H1 (cell line): ENCODE measurements around the gene CCS. TPM values are rescaled to one million over a fixed set of nuclear protein-coding genes. Genes with fewer than 3 reads are reported as not detected.

Experiments
- CTCF ChIA-PET: fragments of 300-600 bp; sonication (Branson Sonifier 250); formaldehyde crosslinking; loops from one replicate; lab custom pipeline; 2021; ENCODE audit not compliant: partially characterized antibody; lab: Charles Lee
- POLR2A ChIA-PET: fragments of 300-600 bp; sonication (Branson Sonifier 250); formaldehyde crosslinking; loops from one replicate; lab custom pipeline; 2021; ENCODE audit warnings: inconsistent platforms; ENCODE audit not compliant: partially characterized antibody; lab: Charles Lee
- DNase-seq, 2 experiments: peaks; one replicate each; pipeline versions ENCODE4 v3.0.0 to v3.0.0-alpha.2; 2010 to 2022; ENCODE audit warnings: low spot score in 2 of 2, low read depth in 1 of 2, mixed read lengths in 1 of 2
- FAIRE-seq: peaks from 2 replicates; lab custom pipeline; 2011; peaks lifted over from hg19 to GRCh38; lab: Jason Lieb, UNC
- H2AFZ ChIP-seq: 2 replicates; pipeline ENCODE4 v1.8.1; 2012; ENCODE audit warnings: low read length, inconsistent platforms
- H2AK5ac ChIP-seq: 2 replicates; pipeline ENCODE4 v1.6.1; 2013; ENCODE audit warnings: low read depth, low read length
- H2BK120ac ChIP-seq: replicated peaks from 2 replicates; pipeline ENCODE3; 2013; ENCODE audit warnings: low read depth, low read length, inconsistent platforms
- H2BK12ac ChIP-seq: 2 replicates; pipeline ENCODE4 v1.6.1; 2013; ENCODE audit warnings: low read depth, low read length
- H2BK15ac ChIP-seq: 2 replicates; pipeline ENCODE4 v1.6.1; 2013; ENCODE audit warnings: low read length
- H2BK20ac ChIP-seq: 2 replicates; pipeline ENCODE4 v1.6.1; 2013; ENCODE audit warnings: low read length
- H2BK5ac ChIP-seq: 2 replicates; pipeline ENCODE4 v1.6.1; 2013; ENCODE audit warnings: low read depth, low read length
- H3K14ac ChIP-seq: 2 replicates; pipeline ENCODE4 v1.6.1; 2013; ENCODE audit warnings: inconsistent platforms; ENCODE audit not compliant: insufficient read length
- H3K18ac ChIP-seq: 2 replicates; pipeline ENCODE4 v1.6.1; 2013; ENCODE audit warnings: low read length; ENCODE audit errors: extremely low read depth
- H3K23ac ChIP-seq: 2 replicates; pipeline ENCODE4 v1.6.1; 2013; ENCODE audit warnings: inconsistent platforms; ENCODE audit not compliant: insufficient read length
- H3K23me2 ChIP-seq: 2 replicates; pipeline ENCODE4 v1.6.1; 2013; ENCODE audit warnings: low read depth, low read length
- H3K27ac ChIP-seq: 2 replicates; pipeline ENCODE4 v1.6.1; 2011; ENCODE audit warnings: low read depth, low read length, inconsistent platforms
- H3K27me3 ChIP-seq, 4 experiments: replicated peaks in 1 of 4; 1 replicate in 1 of 4; 2 replicates in 3 of 4; pipeline versions ENCODE4 v1.6.1 to v1.8.1; 2011 to 2013; ENCODE audit warnings: low read length in 3 of 4, mild to moderate bottlenecking in 3 of 4, inconsistent platforms in 2 of 4, mixed read lengths in 2 of 4, moderate library complexity in 1 of 4; ENCODE audit not compliant: control insufficient read depth in 3 of 4, insufficient read depth in 3 of 4; ENCODE audit errors: extremely low read depth in 1 of 4
- H3K36me3 ChIP-seq, 4 experiments: 2 replicates each; pipeline versions ENCODE4 v1.6.1 to v1.8.1; 2011 to 2013; ENCODE audit warnings: mild to moderate bottlenecking in 4 of 4, low read length in 3 of 4, moderate library complexity in 2 of 4, control low read depth in 1 of 4, inconsistent platforms in 1 of 4; ENCODE audit not compliant: insufficient read depth in 4 of 4, control insufficient read depth in 2 of 4
- H3K4ac ChIP-seq: replicated peaks from 2 replicates; pipeline ENCODE3; 2013; ENCODE audit warnings: low read length, low read depth, mixed read lengths, inconsistent platforms; ENCODE audit not compliant: insufficient read length
- H3K4me1 ChIP-seq, 4 experiments: replicated peaks in 1 of 4; 1 replicate in 1 of 4; 2 replicates in 3 of 4; pipeline versions ENCODE4 v1.6.1 to v1.8.1; 2011 to 2013; ENCODE audit warnings: low read length in 3 of 4, inconsistent platforms in 2 of 4, mixed read lengths in 1 of 4; ENCODE audit not compliant: insufficient read depth in 4 of 4, control insufficient read depth in 3 of 4
- H3K4me2 ChIP-seq, 2 experiments: 2 replicates each; pipeline versions ENCODE4 v1.6.1 to v1.8.1; 2011 to 2013; ENCODE audit warnings: low read depth in 2 of 2, low read length in 2 of 2, control low read depth in 1 of 2, inconsistent platforms in 1 of 2, mild to moderate bottlenecking in 1 of 2; ENCODE audit not compliant: insufficient read depth in 1 of 2
- H3K4me3 ChIP-seq, 4 experiments: fragments of 200-600, 300-600 bp in 1 of 4; sonication (generic), shearing (Covaris generic), sonication (Bioruptor Twin) in 1 of 4; 2 replicates each; pipeline versions ENCODE4 v1.5.1 to v1.8.1; 2011 to 2016; ENCODE audit warnings: low read length in 4 of 4, low read depth in 3 of 4, control low read depth in 2 of 4, inconsistent platforms in 2 of 4, mild to moderate bottlenecking in 2 of 4, mixed read lengths in 1 of 4, moderate library complexity in 1 of 4; ENCODE audit not compliant: insufficient read depth in 2 of 4; ENCODE audit errors: extremely low read depth in 1 of 4
- H3K56ac ChIP-seq: replicated peaks from 2 replicates; pipeline ENCODE3; 2013; ENCODE audit warnings: low read depth, mild to moderate bottlenecking, mixed read lengths, low read length, inconsistent platforms; ENCODE audit not compliant: insufficient read length
- H3K79me1 ChIP-seq: 2 replicates; pipeline ENCODE4 v1.6.1; 2013; ENCODE audit warnings: low read depth, low read length, control low read depth
- H3K79me2 ChIP-seq, 2 experiments: 2 replicates each; pipeline versions ENCODE4 v1.6.1 to v1.8.1; 2012 to 2013; ENCODE audit warnings: low read length in 2 of 2, mild to moderate bottlenecking in 2 of 2, inconsistent platforms in 1 of 2; ENCODE audit not compliant: insufficient read depth in 2 of 2, control insufficient read depth in 1 of 2
- H3K9ac ChIP-seq, 4 experiments: replicated peaks in 1 of 4; 1 replicate in 1 of 4; 2 replicates in 3 of 4; pipeline versions ENCODE4 v1.6.1 to v1.8.1; 2011 to 2013; ENCODE audit warnings: low read depth in 3 of 4, low read length in 3 of 4, control low read depth in 2 of 4, mild to moderate bottlenecking in 2 of 4, moderate library complexity in 2 of 4, inconsistent platforms in 1 of 4; ENCODE audit errors: extremely low read depth in 1 of 4
- H3K9me3 ChIP-seq, 2 experiments: 2 replicates each; pipeline versions ENCODE4 v1.6.1 to v1.8.1; 2012 to 2013; ENCODE audit warnings: mild to moderate bottlenecking in 2 of 2, moderate library complexity in 2 of 2, control low read depth in 1 of 2, inconsistent platforms in 1 of 2, low read depth in 1 of 2, low read length in 1 of 2, mixed read lengths in 1 of 2; ENCODE audit not compliant: insufficient read depth in 2 of 2
- H4K20me1 ChIP-seq, 2 experiments: replicated peaks in 1 of 2; 2 replicates each; pipeline versions ENCODE3 to v1.8.1; 2011 to 2013; ENCODE audit warnings: inconsistent platforms in 2 of 2, low read length in 2 of 2, mild to moderate bottlenecking in 1 of 2; ENCODE audit not compliant: insufficient read depth in 2 of 2, control insufficient read depth in 1 of 2
- H4K5ac ChIP-seq: 2 replicates; pipeline ENCODE4 v1.6.1; 2013; ENCODE audit warnings: low read length, low read depth, mixed read lengths, inconsistent platforms; ENCODE audit not compliant: insufficient read length
- H4K8ac ChIP-seq: 2 replicates; pipeline ENCODE4 v1.8.0; 2013; ENCODE audit warnings: mild to moderate bottlenecking, moderate library complexity, low read length, inconsistent platforms; ENCODE audit not compliant: insufficient read depth; ENCODE audit errors: extremely low read depth
- H4K91ac ChIP-seq: replicated peaks from 2 replicates; pipeline ENCODE3; 2013; ENCODE audit warnings: low read length, mixed read lengths, inconsistent platforms; ENCODE audit not compliant: insufficient read length
- EGR1 ChIP-seq: IDR thresholded peaks from 2 replicates; pipeline ENCODE4 v1.6.1; 2011; ENCODE audit warnings: low read depth, low read length, borderline replicate concordance
- GABPA ChIP-seq: IDR thresholded peaks from 2 replicates; pipeline ENCODE4 v1.6.1; 2011; ENCODE audit warnings: mild to moderate bottlenecking, low read length, moderate library complexity, borderline replicate concordance; ENCODE audit not compliant: insufficient read depth
- KDM5A ChIP-seq: fragments of 200-600 bp; IDR thresholded peaks from 2 replicates; pipeline ENCODE4 v1.7.1; 2012; ENCODE audit warnings: mild to moderate bottlenecking, low read length, inconsistent platforms, mixed read lengths
- RBBP5 ChIP-seq: IDR thresholded peaks from 2 replicates; pipeline ENCODE4 v1.7.1; 2012; ENCODE audit warnings: low read depth, mild to moderate bottlenecking, inconsistent platforms, low read length, moderate library complexity, borderline replicate concordance
- WGBS, 2 experiments: shearing (Covaris generic) in 1 of 2; methylation state at CpG; one replicate each; pipeline versions ENCODE4 v1.1.6 to v1.1.7; 2013 to 2015; ENCODE audit warnings: low lambda C conversion rate in 2 of 2, mixed read lengths in 2 of 2, inconsistent platforms in 1 of 2, low coverage in 1 of 2, missing lambda C conversion rate in 1 of 2; ENCODE audit not compliant: insufficient replicate concordance in 2 of 2, insufficient coverage in 1 of 2, insufficient read length in 1 of 2; ENCODE audit errors: extremely low coverage in 1 of 2, missing lambda C conversion rate in 1 of 2; 5-methylcytosine and 5-hydroxymethylcytosine counted together
- polyA plus RNA-seq, 7 experiments: library from polyadenylated mRNA; depleted of rRNA in 3 of 7; stranded (reverse) in 5 of 7; unstranded in 2 of 7; fragments of >200 nt in 5 of 7; fragments of 200-250 nt in 2 of 7; gene quantifications; 1 replicate in 5 of 7; 2 replicates in 1 of 7; 4 replicates in 1 of 7; pipeline versions ENCODE4 v1.2.1 to v1.2.3, GENCODE V29; 2011 to 2013; ENCODE audit warnings: missing spikeins in 2 of 7, mixed read lengths in 2 of 7
- total RNA-seq: library from RNA; stranded (reverse); fragmentation: NEBNext Ultra II Directional; extraction: Animal tissue kit (Norgen Biotek cat#: 25700); gene quantifications from 2 replicates; pipeline ENCODE4 v1.2.1, GENCODE V29; 2021
- TF ChIP-seq, protein P1 (sequence below): IDR thresholded peaks from 2 replicates; pipeline ENCODE4 v1.6.1; 2012; ENCODE audit warnings: low read length, inconsistent platforms

Gene CCS
- total and polyA plus RNA-seq, 2 of the 8 experiments (the other 6 are each of a cell fraction or from before 2014, with no cell fraction given) = 37.1 to 37.7 TPM

GRCh38 chr11:66586136-66586535 lies 6.8 kb upstream of the CCS start:
- H2BK15ac ChIP-seq = 0 out of 2 replicates have a peak overlapping the region, but pooled peaks have one; percentile 61
- ChIA-PET POLR2A (no interaction called here), CTCF (interaction anchor here (1.2 kb wide), 1 partner anchor 39 kb away, joined by 5 read pairs; no protein-coding TSS in a partner anchor)
- H3K4me3 ChIP-seq = no peak overlapping the region
- H3K18ac ChIP-seq = no peak overlapping the region
- H3K79me2 ChIP-seq = no peaks in the 10 kb centered on the region
- H4K5ac ChIP-seq = no peak overlapping the region
- no peak overlapping the region for H4K91ac ChIP-seq
- peak overlapping the region; percentile 75; the same call in 1 of the 2 replicates for H2AK5ac ChIP-seq
- peak overlapping the region; percentile 50; the same call in 1 of the 2 replicates for H2BK12ac ChIP-seq
- H4K20me1 ChIP-seq = no peaks in the 10 kb centered on the region
- H2BK5ac ChIP-seq = no peak overlapping the region
- H4K8ac ChIP-seq = no peak overlapping the region
- no peak overlapping the region for H2AFZ ChIP-seq
- 80% methylated on average over 2 of the region's 2 CpGs; no CpG with 5 or more reads in 1 of the 2 experiments for whole genome bisulfite sequencing, 2 experiments
- H3K9ac ChIP-seq = no peak overlapping the region
- no peaks in the 10 kb centered on the region for H3K36me3 ChIP-seq
- no peak overlapping the region for H2BK20ac ChIP-seq
- H3K23me2 ChIP-seq = no peaks in the 10 kb centered on the region
- H3K27me3 ChIP-seq = peaks cover 0 to 2% (median under 1%) of the 10 kb centered on the region in 4 experiments; a peak in 1 of 7 replicates
- FAIRE-seq (no peak), DNase-seq (no peak)
- H3K14ac ChIP-seq = no peak overlapping the region
- peaks cover 0 to 4% (median 4%) of the 10 kb centered on the region in 4 experiments; a peak in 5 of 7 replicates for H3K4me1 ChIP-seq
- no peaks in the 10 kb centered on the region for H3K79me1 ChIP-seq
- H3K4me2 ChIP-seq = no peak overlapping the region
- H3K9me3 ChIP-seq = peaks cover 10 to 17% of the 10 kb centered on the region in 2 experiments
- H2BK120ac ChIP-seq = no peak overlapping the region
- no peak overlapping the region for H3K27ac ChIP-seq
- H3K56ac ChIP-seq = no peak overlapping the region
- H3K4ac ChIP-seq = no peak overlapping the region
- TF ChIP-seq GABPA (no peak), EGR1 (no peak), KDM5A (no peak), RBBP5 (no peak)
- TF ChIP-seq, protein P1, sequence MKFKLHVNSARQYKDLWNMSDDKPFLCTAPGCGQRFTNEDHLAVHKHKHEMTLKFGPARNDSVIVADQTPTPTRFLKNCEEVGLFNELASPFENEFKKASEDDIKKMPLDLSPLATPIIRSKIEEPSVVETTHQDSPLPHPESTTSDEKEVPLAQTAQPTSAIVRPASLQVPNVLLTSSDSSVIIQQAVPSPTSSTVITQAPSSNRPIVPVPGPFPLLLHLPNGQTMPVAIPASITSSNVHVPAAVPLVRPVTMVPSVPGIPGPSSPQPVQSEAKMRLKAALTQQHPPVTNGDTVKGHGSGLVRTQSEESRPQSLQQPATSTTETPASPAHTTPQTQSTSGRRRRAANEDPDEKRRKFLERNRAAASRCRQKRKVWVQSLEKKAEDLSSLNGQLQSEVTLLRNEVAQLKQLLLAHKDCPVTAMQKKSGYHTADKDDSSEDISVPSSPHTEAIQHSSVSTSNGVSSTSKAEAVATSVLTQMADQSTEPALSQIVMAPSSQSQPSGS = no peak
- no peak overlapping the region for H3K23ac ChIP-seq
